Ishikawa (cell line): Measurements from ENCODE around the gene RANBP17.

Experiments
- CEBPB ChIP-seq: IDR thresholded peaks from 2 replicates; pipeline ENCODE4 v1.6.1; 2012
- CREB1 ChIP-seq: IDR thresholded peaks from 2 replicates; pipeline ENCODE4 v1.6.1; 2012; ENCODE audit warnings: low read depth
- EGR1 ChIP-seq: IDR thresholded peaks from 2 replicates; pipeline ENCODE4 v1.6.1; 2012
- EP300 ChIP-seq: IDR thresholded peaks from 2 replicates; pipeline ENCODE4 v1.6.1; 2012; ENCODE audit warnings: borderline replicate concordance
- FOXM1 ChIP-seq: IDR thresholded peaks from 2 replicates; pipeline ENCODE4 v1.6.1; 2012; ENCODE audit warnings: low read depth, borderline replicate concordance
- MAX ChIP-seq: IDR thresholded peaks from 2 replicates; pipeline ENCODE4 v1.6.1; 2012
- NFIC ChIP-seq: IDR thresholded peaks from 2 replicates; pipeline ENCODE4 v1.6.1; 2012
- RAD21 ChIP-seq: IDR thresholded peaks from 2 replicates; pipeline ENCODE4 v1.6.1; 2012; ENCODE audit warnings: low read depth
- TAF1 ChIP-seq: IDR thresholded peaks from 2 replicates; pipeline ENCODE4 v1.6.1; 2012; ENCODE audit warnings: low read depth, mild to moderate bottlenecking
- TEAD4 ChIP-seq: IDR thresholded peaks from 2 replicates; pipeline ENCODE4 v1.6.1; 2012
- USF1 ChIP-seq: IDR thresholded peaks from 2 replicates; pipeline ENCODE4 v1.6.1; 2012
- YY1 ChIP-seq: IDR thresholded peaks from 2 replicates; pipeline ENCODE4 v1.6.1; 2012; ENCODE audit warnings: low read depth
- ZBTB7A ChIP-seq: IDR thresholded peaks from 2 replicates; pipeline ENCODE4 v1.6.1; 2012; ENCODE audit warnings: low read depth

DNA sequence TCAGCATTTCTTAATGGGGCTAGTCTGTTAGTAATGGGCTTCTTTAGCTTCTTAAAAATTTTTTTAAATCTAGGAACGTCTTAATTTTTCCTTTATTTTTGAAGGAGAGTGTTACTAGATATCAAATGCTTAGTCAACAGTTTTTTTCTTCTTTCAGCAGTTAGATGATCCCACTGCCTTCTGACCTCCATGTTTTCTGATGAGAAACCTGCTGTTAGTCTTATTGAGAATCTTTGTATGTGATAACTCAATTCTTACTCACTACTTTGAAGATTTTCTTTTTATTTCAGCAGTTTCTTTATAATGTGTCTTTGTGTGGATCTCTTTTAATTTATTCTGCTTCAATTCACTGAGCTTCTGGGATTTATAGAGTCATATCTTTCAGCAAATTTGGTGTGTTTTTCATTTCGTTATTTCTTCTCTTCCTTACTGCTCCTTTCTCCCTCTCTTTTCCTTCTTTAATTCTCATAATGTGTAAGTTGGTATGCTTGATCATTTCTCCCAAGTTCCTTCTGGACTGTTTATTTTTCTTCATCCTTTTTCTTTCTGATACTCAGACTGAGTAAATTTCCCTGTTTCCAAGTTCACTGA, 205.8 kb downstream of the RANBP17 start:
- no peak for TF ChIP-seq EP300
- no peak for TF ChIP-seq RAD21
- no peak for TF ChIP-seq NFIC
- no peak for TF ChIP-seq YY1
- no peak for TF ChIP-seq TAF1
- no peak for TF ChIP-seq MAX
- no peak for TF ChIP-seq FOXM1
- TF ChIP-seq ZBTB7A = no peak
- TF ChIP-seq EGR1 = no peak
- no peak for TF ChIP-seq USF1
- TF ChIP-seq CREB1 = no peak
- no peak for TF ChIP-seq CEBPB
- no peak for TF ChIP-seq TEAD4
